ENCODE data around the gene AQP1. TPM values are rescaled to one million over a fixed set of nuclear protein-coding genes. Genes with fewer than 3 reads are reported as not detected.

Gene AQP1
- total and polyA plus RNA-seq, 2 of the 8 experiments (the other 6 are each of a cell fraction or from before 2014, with no cell fraction given): 0.18 to 0.19 TPM

DNA sequence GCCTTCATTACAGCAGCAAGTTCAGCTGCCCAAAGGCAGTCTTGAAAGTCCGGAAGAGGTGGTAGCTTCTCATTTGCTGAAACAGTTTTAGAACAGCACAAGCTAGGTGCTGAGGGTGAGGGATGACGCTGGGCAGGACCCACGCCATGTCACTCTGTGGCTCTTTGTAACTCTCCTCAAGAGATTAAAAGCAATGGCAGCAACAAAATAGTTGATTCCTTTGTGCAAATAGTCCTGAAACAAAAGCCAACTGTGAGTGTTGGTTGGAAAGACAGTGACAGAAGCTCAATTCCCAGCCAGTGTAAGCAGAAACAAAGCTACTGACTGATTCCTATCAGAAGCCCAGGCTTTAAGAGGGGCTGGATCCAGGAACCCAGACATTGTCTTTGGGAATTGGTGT, 47.6 kb upstream of the AQP1 start:
- Histone ChIP-seq H2BK20ac (ENCODE audit: low read length) (no peak overlapping the region), H3K4me1 (replicated peaks in 1 of 4; ENCODE audit: control insufficient read depth in 3 of 4, insufficient read depth in 4 of 4, low read length in 3 of 4) (no peaks in the 10 kb centered on the region), H2BK5ac (ENCODE audit: low read depth, low read length) (no peak overlapping the region), H3K79me2 (ENCODE audit: control insufficient read depth in 1 of 2, insufficient read depth in 2 of 2, low read length in 2 of 2) (no peaks in the 10 kb centered on the region), H3K27ac (ENCODE audit: low read depth, low read length) (no peak overlapping the region), H2AFZ (ENCODE audit: low read length) (no peak overlapping the region), H2BK15ac (ENCODE audit: low read length) (no peak overlapping the region), H3K23me2 (ENCODE audit: low read depth, low read length) (no peaks in the 10 kb centered on the region), H4K20me1 (replicated peaks in 1 of 2; ENCODE audit: control insufficient read depth in 1 of 2, insufficient read depth in 2 of 2, low read length in 2 of 2) (no peaks in the 10 kb centered on the region), H3K36me3 (ENCODE audit: control insufficient read depth in 2 of 4, insufficient read depth in 4 of 4, low read length in 3 of 4) (no peaks in the 10 kb centered on the region), H2BK12ac (ENCODE audit: low read depth, low read length) (no peak overlapping the region), H4K8ac (ENCODE audit: extremely low read depth, insufficient read depth, low read length) (no peak overlapping the region), H3K9ac (replicated peaks in 1 of 4; ENCODE audit: extremely low read depth in 1 of 4, low read depth in 3 of 4, low read length in 3 of 4) (no peak overlapping the region), H3K27me3 (replicated peaks in 1 of 4; ENCODE audit: control insufficient read depth in 3 of 4, extremely low read depth in 1 of 4, insufficient read depth in 3 of 4, low read length in 3 of 4) (no peaks in the 10 kb centered on the region), H3K4me2 (ENCODE audit: insufficient read depth in 1 of 2, low read depth in 2 of 2, low read length in 2 of 2) (no peak overlapping the region), H3K18ac (ENCODE audit: extremely low read depth, low read length) (no peak overlapping the region), H3K14ac (ENCODE audit: insufficient read length) (no peak overlapping the region), H3K56ac (replicated peaks; ENCODE audit: insufficient read length, low read depth, low read length) (no peak overlapping the region), H3K4ac (replicated peaks; ENCODE audit: insufficient read length, low read depth, low read length) (no peak overlapping the region), H2BK120ac (replicated peaks; ENCODE audit: low read depth, low read length) (no peak overlapping the region), H3K23ac (ENCODE audit: insufficient read length) (no peak overlapping the region), H3K4me3 (ENCODE audit: extremely low read depth in 1 of 4, insufficient read depth in 2 of 4, low read depth in 3 of 4, low read length in 4 of 4) (no peak overlapping the region), H4K5ac (ENCODE audit: insufficient read length, low read depth, low read length) (no peak overlapping the region), H3K79me1 (ENCODE audit: low read depth, low read length) (no peaks in the 10 kb centered on the region; the same call in 1 of the 2 replicates), H3K9me3 (ENCODE audit: insufficient read depth in 2 of 2, low read depth in 1 of 2, low read length in 1 of 2) (no peaks in the 10 kb centered on the region), H2AK5ac (ENCODE audit: low read depth, low read length) (no peak overlapping the region), H4K91ac (replicated peaks; ENCODE audit: insufficient read length, low read length) (no peak overlapping the region)
- DNase-seq (ENCODE audit: low read depth in 1 of 2, low spot score in 2 of 2): no peak
- no peak for FAIRE-seq
- WGBS, 2 experiments (ENCODE audit: extremely low coverage in 1 of 2, insufficient coverage in 1 of 2, insufficient read length in 1 of 2, insufficient replicate concordance in 2 of 2, low coverage in 1 of 2, low lambda C conversion rate in 2 of 2, missing lambda C conversion rate in 1 of 2): 86% methylated on average over 3 of the region's 3 CpGs; no CpG with 5 or more reads in 1 of the 2 experiments
- ChIA-PET POLR2A (ENCODE audit: partially characterized antibody) (no interaction called here), CTCF (ENCODE audit: partially characterized antibody) (interaction anchor here (0.9 to 1.6 kb wide), 7 partner anchors 8 to 45 kb away, joined by 3 to 4 read pairs (median 3); no protein-coding TSS in a partner anchor)
- no peak for TF ChIP-seq SUZ12 (IDR thresholded peaks at IDR 0.05; ENCODE audit: low read length)
- TF ChIP-seq TEAD4 (IDR thresholded peaks at IDR 0.05; ENCODE audit: low read depth, low read length): no peak
- no peak for TF ChIP-seq SP1 (IDR thresholded peaks at IDR 0.05; ENCODE audit: low read depth, low read length)
